HG02970 (cell line): ENCODE measurements around the gene GOLGA8T.
"Not testable (repeated sequence)": the region's sequence is repeated elsewhere in the genome, so short reads cannot be mapped to it uniquely, and the experiment has no call there.

Experiments
- ATAC-seq: cut with Tn5 transposase; IDR thresholded peaks from one replicate; pipeline ENCODE4 v1.9.1; 2021; ENCODE audit warnings: mild to moderate bottlenecking, moderate library complexity, moderate number of reproducible peaks; ENCODE audit not compliant: unreplicated experiment, low FRiP score

Gene GOLGA8T

GRCh38 chr15:30191143-30191542 is 56.3 kb downstream of the GOLGA8T start:
- ATAC-seq = not testable (repeated sequence)

GRCh38 chr15:30191639-30192038 is 56.8 kb downstream of the GOLGA8T start:
- ATAC-seq = not testable (repeated sequence)

DNA sequence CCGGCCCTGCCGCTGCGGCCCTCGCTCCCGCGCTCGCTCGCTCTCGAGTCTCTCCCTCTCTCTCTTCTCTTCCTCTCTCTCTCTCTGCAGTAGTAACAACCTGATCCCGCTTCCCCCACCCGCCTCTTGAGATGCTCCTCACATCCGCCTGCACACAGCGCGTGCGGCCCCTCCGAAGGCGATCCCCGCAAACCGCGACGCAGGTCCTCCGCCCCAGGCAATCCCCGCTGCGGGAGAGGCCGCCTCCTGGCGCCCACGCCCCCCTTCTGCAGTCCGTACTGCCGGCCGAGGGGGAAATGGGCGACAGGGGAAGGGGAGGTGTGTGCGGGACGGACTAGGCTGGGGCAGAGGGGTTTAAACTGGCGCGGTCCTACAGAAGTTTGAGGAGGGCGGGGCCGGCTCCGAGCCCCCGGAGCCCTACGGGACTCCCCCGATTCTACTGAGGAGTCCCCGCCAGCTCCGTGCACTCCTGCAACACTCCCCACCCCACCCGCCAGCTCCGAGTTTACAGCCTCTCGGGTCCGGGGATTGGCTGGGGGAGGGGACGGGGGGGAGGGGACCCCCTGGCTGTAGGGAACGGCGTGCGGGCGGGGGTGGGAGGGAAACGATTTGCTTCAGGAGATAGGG is 57.4 kb downstream of the GOLGA8T start:
- ATAC-seq = not testable (repeated sequence)

DNA sequence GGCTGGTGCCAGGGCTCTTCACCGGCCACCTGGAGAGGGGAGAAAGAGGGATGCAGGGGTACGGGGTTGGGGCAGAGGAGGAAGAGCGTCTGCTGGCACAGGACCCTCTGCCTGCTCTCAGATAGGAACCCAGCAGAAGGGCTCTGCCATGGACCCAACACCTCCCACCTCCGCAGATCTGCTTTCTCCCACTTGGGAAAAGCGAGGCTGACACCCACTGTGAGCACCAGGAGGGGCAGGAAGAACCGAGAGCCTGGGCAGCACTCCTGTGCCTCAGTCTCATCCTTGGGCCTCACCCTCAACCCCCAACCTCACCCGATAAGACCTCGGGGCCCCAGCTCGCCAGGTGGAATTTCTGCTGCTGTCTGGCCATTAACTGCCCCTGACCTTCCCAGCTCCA is 58.0 kb downstream of the GOLGA8T start:
- ATAC-seq = not testable (repeated sequence)
